Posterior cingulate gyrus (tissue), 11 donors: ENCODE data around the gene RPL31.
A peak's percentile ranks its signal among the peaks of the same experiment; 100 is the strongest.

Source experiments
- DNase-seq, 10 donors: peaks; one replicate each; pipeline versions ENCODE4 v3.0.0 to v3.0.0-alpha.2; 2020 to 2021; ENCODE audit warnings: mixed read lengths in 3 of 10
- intact Hi-C: fragments of 100-400 bp; cut with DNase I; formaldehyde crosslinking; loops from one replicate; pipeline ENCODE4 v1.15.1; 2023

The RPL31 gene

DNA sequence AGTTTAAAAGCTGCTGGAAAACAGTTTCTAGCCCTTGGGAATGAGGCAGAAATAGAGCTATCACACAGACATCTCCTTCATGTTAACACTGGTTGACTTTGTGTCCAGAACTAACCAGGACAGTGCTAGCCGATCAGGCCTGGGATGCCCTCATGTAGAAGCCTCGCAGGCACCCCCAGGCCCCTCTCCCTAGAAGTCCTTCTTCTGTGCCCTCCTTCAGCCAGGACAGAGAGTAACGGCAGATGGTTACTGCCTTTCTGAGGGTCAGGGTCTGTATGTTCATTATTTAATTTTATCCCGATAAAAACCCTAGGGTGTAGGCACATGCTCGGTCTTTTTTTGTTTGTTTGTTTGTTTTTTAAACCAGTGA is 10.7 kb upstream of the RPL31 start:
- DNase-seq = no peak
- intact Hi-C loops = no loop called here

DNA sequence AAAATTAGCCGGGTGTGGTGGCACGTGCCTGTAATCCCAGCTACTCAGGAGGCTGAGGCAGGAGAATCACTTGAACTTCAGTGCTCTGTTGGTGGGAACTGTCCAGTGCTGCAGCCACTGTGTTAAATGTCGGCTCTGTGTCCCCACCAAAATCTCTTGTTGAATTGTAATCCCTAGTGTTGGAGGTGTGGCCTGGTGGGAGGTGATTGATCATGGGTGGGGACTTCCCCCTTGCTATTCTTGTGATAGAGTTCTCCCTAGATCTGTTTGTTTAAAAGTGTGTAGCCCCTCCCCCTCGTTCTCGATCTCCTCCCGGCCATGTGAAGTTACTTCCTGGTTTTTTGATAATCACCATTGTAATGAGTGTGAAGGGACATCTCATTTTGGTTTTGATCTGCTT is 9.8 kb upstream of the RPL31 start:
- DNase-seq = no peak
- intact Hi-C loops = no loop called here

DNA sequence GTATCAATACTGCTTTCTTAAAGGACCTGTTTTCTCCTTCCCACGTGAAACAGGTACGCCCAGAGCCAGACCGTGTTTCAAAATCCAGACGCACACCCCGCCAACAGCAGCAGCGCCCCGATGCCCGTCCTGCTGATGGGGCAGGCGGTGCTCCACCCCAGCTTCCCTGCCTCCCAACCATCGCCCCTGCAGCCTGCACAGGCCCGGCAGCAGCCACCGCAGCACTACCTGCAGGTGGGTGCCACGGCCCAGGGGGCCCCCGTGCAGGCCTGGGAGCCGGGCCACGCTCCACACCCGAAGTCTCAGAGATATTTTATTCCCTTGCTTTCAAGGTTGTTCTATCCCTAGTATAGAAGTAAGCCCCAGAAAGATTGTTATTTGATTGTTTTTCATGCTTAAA is 8.8 kb upstream of the RPL31 start:
- peak in 1 of 10 donors; percentile 55 for DNase-seq
- intact Hi-C loops = no loop called here

DNA sequence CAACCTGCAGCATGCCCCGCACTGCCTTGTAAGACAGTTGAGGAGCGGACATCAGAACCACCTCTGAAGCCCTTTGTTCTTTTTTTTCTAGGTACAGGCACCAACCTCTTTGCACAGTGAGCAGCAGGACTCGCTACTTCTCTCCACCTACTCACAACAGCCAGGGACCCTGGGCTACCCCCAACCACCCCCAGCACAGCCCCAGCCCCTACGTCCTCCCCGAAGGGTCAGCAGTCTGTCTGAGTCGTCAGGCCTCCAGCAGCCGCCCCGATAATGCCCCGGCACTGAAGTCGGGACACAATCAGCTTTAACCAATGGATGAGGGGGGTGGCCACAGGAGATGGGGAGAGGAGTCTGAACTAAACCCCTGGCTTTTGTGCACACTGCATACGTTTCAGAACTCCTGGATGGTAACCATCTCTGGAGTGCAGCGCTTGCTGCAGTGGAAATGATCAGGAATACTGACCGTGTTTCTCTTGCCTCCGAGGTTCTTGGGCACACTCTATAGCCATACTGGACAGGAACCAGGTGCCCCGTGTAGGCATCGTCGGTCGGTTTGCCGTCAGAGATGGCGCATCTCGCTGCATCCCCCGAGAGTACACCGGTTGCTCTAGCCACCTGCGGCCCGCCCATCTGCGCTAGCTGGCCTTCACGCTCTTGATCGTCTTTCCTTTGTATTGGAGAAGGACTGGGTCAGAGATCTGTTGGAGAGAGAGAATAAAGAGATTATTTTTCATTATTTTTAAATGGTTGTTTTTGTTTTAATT is 6.6 kb upstream of the RPL31 start:
- DNase-seq = peak in 1 of 10 donors; percentile 60
- intact Hi-C loops = no loop called here

DNA sequence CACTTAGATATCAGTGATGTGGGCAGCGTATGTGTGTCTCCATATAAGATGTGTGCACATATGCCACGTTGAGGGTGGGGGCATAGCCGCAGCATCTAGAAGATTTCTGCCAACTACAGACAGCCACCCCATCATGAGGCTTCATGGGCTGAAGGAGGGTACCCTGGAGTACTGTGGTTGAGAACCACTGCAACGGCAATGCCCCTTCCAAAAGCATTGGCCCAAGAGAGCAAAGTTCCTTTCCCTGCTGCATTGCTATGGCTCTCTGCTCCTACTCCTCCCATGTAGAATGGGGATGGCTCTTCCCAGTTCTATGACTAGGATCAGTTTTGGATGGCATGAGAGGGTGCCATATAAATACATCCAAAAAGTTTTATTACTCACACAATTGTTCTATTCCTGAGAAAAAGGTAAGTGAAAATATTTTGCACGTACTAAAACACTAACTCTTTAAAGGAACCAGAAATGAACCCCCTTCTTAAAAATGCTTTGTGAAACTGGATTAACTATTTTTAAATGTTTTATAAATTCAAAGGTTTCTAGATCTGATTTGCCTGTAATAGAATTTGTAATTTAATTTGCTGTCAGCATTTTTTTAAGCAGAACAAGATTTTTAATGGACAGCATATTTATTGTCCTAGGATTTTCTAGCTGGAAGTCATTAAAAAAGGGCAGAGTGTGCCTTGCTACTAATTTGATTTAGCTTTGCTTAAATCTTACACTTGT is 4.4 kb upstream of the RPL31 start:
- intact Hi-C loops = no loop called here
- no peak for DNase-seq

DNA sequence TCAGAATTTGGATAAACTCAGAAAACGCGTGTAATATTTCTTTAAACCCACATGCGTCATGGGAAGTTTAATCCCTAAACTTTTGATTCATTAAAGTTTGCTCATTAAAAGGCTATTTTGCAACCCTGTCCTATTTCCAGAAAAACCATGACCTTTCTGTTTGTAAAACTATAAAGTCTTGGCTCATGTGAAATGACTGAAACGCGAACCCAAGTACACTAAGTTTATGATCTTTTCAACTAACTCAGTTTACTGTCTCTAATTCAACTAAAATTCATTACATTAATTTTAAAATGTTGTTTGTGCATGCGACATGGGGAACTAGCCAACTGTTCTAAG is 3.9 kb upstream of the RPL31 start:
- intact Hi-C loops = no loop called here

DNA sequence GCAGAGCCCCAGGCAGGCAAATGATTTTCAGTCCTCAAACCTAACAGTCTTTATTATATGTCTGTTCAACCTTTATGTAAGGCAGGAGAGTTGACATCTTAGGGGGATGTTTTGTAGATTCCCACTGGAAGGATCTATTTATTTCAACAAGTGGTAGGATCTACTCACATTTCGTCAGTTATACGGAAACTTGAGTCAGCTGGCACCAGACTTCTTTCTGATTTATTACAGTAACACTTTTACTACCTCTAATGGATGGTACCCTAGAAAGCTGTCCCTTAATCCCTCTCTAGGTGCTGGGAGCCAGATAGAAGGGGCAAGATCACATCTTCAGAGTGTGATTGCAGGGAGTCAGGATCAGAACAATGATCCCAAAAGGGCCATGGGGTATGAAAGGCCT is 2.1 kb upstream of the RPL31 start:
- intact Hi-C loops = no loop called here
- no peak for DNase-seq

More for the DNA sequence above, 3.9 kb upstream of the RPL31 start:
- no peak for DNase-seq

DNA sequence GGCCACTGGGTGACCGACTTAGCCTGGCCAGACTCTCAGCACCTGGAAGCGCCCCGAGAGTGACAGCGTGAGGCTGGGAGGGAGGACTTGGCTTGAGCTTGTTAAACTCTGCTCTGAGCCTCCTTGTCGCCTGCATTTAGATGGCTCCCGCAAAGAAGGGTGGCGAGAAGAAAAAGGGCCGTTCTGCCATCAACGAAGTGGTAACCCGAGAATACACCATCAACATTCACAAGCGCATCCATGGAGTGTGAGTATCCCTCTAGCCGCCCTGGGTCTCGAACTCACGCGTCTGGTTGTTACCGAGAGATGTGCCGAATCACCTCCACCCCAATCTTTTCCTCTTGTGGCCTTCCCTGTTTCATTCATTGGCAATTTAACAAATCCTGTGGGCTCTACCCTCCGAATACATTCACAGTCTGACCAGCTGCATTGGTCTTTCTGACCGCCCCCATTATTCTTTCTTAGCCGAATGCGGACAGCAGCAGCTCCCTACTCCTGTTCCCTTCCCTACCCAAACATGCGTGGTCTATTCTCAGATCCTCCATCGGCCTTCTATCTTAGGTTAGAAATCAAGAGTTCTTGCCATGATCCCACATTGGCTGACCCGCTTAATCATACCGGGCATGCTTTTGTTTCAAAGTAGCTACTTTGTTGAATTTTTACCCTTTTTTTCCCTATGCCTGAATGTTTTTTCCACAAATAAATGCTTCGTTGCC is 631 bp downstream of the RPL31 start:
- DNase-seq = no peak
- intact Hi-C loops = no loop called here

DNA sequence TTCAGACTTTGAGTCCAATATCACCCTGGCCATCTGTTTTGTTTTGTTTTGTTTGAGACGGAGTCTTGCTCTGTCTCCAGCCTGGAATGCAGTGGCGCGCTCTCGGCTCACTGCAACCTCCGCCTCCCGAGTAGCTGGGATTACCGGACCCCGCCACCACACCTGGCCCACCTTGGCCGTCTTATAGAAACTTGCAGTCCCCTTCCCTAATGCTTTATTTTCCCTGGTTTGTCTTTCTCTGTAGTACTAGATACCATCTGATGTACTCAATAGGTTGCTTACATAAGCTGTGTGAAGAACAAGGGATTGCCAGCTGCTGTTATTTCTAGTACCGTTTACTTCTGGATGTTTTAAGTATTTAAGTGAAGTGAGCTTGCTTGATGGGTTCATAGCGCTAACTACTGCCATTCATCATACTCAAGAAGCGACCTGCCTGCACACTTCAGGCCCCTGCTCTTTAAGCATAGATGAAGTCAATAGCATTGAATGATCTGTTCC is 1.2 kb downstream of the RPL31 start:
- intact Hi-C loops = no loop called here
- DNase-seq = no peak

DNA sequence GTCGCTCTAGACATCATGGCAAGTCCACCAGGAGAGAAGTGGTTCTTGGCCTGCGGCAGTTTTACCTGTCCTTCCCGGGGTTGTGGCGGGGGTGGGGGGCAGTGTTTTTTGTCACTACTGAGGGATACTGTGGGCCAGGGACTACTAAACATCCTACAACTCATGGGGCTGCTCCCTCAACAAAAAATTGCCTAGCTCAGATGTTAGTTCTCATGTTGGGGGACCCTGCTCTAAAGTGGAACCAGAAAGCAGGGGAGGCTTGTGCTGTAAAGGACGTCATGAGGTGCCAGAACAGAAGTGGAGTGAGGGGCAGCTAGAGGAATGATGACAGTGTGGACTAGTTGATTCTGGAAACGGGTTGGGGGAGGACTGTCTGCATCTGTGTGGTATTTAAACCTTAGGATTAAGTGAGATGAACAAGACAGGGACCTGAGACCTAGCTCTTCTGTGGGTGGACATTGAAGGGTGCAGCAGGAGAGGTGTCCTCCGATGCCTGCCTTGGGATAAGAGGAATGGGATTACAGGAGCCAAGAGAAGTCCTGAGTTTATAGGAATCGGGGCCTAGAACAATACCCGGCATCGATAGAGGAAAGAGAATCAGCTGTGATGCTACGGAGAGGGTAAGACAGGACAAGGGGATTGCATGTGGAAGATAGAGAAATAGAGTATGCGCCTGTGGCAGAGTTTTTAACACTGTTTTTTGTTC is 2.7 kb downstream of the RPL31 start:
- DNase-seq = no peak
- intact Hi-C loops = no loop called here

DNA sequence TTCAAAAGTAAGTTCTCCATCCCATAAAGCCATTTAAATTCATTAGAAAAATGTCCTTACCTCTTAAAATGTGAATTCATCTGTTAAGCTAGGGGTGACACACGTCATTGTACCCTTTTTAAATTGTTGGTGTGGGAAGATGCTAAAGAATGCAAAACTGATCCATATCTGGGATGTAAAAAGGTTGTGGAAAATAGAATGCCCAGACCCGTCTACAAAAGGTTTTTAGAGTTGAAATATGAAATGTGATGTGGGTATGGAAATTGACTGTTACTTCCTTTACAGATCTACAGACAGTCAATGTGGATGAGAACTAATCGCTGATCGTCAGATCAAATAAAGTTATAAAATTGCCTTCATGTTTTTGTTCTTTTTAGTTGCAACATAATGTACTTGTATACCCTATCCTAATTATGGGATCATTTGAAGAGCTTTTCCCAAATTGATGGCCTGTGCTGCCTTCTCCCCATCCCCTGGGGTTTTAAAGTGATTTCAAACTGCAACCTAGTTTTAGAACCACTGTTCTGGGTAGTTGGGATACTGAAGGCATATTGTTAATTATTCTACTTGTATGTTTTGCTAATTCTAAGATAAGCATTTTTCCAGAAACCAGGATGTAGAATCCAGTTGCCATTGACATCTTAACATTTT is 4.1 kb downstream of the RPL31 start:
- DNase-seq = no peak
- intact Hi-C loops = no loop called here

DNA sequence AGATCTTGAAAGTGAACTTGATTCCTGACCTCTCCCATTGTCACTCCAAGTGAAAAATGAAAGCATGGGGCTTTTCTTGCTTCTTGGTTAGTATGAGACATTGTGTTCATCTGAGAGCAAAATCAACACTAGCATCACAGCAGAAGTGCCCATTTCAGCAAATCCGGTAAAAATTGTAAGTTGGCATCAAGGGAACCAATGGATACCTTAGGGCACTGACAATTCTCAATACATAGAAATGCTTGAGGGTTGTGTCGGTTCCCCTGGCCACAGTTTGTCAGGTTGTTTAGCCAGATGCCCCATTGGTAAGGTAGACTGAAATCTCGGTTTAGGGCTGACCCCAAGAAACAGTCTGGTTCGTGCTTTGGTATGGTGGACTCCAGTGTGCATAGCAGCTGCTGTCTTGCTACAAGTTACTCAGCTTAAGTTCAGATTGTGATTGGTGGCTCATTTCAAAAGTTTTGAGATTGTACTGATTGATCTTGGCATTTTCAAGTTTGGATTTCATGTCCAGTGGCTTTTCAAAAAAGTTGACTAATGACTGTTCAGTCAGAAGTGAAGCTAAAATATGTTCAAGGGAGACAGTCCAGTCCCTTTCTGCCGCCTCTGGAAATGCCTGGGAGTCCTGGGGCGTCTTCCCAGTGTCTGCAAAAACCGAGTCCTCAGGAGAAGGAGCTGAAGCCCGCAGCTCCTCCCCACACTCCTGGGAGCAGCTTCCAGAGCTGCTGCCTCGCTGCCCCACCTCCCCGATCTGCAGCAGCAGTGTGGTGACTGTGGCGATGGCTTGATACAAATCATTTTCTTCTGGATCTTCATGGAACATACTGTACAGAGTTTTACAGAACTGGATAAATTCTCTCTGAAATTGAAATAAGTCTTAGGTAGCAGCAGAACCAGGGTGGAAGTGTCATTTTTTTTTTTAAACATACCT is 5.6 kb downstream of the RPL31 start:
- DNase-seq = no peak
- intact Hi-C loops = no loop called here

DNA sequence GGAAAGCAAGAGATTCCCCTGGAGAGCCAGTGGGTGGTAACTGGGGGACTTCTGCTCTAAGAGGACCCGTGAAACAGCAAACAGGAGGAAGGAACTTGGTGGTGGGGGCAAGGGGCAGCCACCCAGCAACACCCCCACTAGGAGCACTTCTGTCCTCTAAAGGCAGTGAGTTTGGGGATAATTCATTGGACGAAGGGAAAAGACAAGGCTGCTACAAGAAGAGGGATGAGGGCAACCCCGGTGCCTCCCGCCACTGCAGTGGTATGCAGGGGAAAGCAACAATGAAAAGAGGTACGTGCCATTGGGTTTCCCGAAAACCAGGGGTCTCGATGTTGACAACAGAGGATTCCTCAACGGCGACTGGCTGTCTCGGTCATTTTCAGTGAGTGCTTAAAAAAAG is 9.1 kb downstream of the RPL31 start:
- intact Hi-C loops = no loop called here
- no peak for DNase-seq

DNA sequence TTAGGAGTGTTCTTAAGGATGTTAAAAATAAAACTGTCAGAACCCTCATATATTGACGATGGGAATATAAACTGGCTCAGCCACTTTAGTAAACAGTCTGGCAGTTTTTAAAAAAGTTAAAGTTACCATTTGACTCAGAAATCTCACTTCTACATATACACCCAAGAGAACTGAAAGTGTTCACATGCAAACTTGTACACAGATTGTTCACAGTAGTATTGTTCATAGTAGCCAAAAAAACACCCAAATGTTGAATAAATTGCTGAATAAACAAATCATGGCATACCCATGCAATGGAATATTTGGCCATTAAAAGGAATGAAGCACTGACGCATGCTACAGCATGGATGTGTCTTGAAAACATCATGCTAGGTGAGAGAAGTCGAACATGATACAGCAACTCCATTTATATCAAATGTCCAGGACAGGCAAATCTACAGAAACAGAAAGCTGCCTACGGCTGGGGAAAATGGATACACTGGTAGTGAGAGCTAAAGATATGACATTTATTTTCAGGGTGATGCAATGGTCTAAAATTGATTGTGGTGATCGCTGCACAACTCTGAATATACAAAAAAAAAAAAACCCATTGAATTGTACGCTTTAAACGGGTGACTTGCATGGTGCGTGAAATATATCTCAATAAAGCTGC is 10.1 kb downstream of the RPL31 start:
- DNase-seq = no peak
- intact Hi-C loops = loop anchor here (2.0 kb wide), 2 partner anchors 141 to 193 kb away; no protein-coding TSS in a partner anchor

DNA sequence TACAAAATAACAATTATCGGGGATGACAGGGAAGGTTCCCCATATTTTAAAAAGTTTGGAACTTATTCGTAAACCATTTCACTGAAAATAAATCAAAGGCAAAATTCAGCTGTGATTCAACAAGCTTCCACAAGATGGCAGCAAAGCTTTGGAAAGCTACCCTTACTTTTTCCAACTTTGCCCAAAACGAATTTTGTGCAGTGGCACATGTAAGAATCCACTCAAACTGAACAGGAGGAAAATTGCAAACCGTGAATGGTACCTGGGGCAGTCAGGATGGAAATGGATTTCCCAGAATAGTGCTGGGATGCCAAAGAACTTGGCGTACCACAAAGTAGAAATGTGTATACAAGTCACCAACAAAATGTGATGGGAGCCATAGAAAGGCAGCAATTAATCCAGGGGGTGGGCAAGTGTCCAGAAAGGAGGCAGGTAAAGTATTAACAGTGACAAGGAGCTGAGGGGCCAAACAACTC is 10.7 kb downstream of the RPL31 start:
- peak in 1 of 10 donors; percentile 29 for DNase-seq
- intact Hi-C loops = loop anchor here (2.0 kb wide), 2 partner anchors 140 to 192 kb away; no protein-coding TSS in a partner anchor

DNA sequence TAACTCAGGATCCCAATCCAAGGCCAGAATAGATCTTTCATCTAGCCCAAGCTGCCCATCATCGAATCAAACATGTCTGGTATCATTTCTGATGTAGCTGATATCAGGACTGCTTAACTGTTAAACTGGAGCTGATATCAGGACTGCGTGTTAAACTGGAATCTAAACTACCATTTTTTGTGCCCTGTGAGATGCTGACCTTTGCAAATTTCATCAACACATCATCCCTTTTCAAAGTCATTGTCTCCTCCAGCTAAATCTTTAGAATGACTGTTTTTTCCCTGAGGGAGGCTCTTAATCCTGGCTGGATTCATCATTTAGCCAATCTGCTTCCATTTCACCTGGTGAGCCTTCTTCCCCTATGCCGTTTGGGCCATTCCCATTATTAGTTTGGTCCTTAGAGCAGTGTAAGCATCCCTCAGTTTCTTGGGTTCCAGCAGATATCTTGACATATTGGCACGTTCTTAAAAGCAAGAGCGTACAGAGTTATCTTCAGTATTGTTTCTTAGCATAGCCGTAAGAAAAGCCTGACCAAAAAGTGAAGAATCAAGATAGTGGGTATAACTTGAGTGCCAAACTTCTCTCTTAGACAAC is 12.3 kb downstream of the RPL31 start:
- no peak for DNase-seq
- intact Hi-C loops = no loop called here

DNA sequence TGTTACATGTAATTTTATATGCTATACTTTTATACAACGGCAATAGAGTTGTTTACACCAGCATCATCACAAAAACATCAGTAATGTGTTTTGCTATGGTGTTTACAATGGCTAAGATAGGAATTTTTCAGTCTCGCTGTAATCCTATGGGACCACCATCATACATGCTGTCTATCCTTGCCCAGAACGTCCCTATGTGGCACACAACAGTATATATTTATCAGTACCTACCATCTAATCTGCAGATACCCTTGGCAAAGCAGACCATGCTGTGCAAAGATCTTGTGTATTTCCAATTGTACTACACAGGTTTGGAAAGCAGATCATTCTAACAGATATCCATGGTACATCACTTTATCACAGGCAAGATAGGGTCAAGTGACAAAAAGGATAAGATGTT is 15.3 kb downstream of the RPL31 start:
- intact Hi-C loops = no loop called here
- DNase-seq = no peak

DNA sequence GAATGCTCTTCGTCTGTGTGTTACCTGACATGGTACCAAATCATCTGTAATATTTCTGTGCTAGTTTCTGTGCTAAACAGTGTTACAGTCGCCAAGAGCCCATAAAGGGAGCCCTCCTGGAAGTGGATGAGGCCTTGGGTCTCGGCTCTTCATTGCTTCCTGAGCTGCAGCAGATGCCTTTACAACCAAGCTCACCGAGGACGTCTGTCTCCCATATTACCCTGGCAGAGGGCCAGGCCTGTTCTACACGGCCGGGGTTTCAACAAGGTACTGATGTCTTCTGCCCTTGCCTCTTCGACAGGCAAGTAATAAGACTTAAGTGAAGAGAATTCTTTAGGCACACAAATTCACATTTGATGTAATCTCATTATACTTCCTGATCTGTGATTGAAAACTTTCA is 16.8 kb downstream of the RPL31 start:
- intact Hi-C loops = no loop called here
- no peak for DNase-seq
